Esophagus squamous epithelium (tissue), 5 donors: ENCODE measurements around the gene UBASH3A. TPM values are rescaled to one million over a fixed set of nuclear protein-coding genes. Genes with fewer than 3 reads are reported as not detected.

ENCODE experiments used
- DNase-seq: peaks from one replicate; lab custom pipeline; 2025; lab: John Stamatoyannopoulos, UW
- H3K27ac ChIP-seq, 4 donors: fragments of 200-600 bp; sonication (generic); one replicate each; pipeline ENCODE4 v1.5.1; 2016 to 2019; ENCODE audit warnings: mild to moderate bottlenecking in 1 of 4
- H3K27me3 ChIP-seq, 4 donors: fragments of 200-600 bp; sonication (generic); 1 replicate in 3 of 4; 2 replicates in 1 of 4; pipeline versions ENCODE4 v1.5.1 to v1.6.0; 2017 to 2021; ENCODE audit warnings: antibody characterized with exemption in 1 of 4
- H3K36me3 ChIP-seq, 3 donors: fragments of 200-600 bp; sonication (generic); one replicate each; pipeline ENCODE4 v1.5.1; 2016 to 2019
- H3K4me1 ChIP-seq, 3 donors: fragments of 200-600 bp; sonication (generic); one replicate each; pipeline ENCODE4 v1.5.1; 2017 to 2019
- H3K4me3 ChIP-seq, 4 donors: fragments of 200-600 bp; sonication (generic); 1 replicate in 3 of 4; 2 replicates in 1 of 4; pipeline ENCODE4 v1.5.1; 2016 to 2019; ENCODE audit warnings: mild to moderate bottlenecking in 2 of 4, moderate library complexity in 1 of 4
- H3K9me3 ChIP-seq, 3 donors: fragments of 200-600 bp; sonication (generic); one replicate each; pipeline ENCODE4 v1.5.1; 2016 to 2019
- POLR2A ChIP-seq, 4 donors: fragments of 450-650 bp; IDR thresholded peaks; one replicate each; pipeline ENCODE4 v1.6.1; 2017; ENCODE audit warnings: antibody characterized with exemption in 4 of 4, mild to moderate bottlenecking in 4 of 4, moderate library complexity in 3 of 4
- WGBS, 2 donors: methylation state at CpG; one replicate each; pipeline ENCODE4 v1.1.5; 2018; 5-methylcytosine and 5-hydroxymethylcytosine counted together
- intact Hi-C: fragments of 100-400 bp; cut with DNase I; formaldehyde crosslinking; loops from one replicate; pipeline ENCODE4 v1.15.0; 2022
- total RNA-seq, 4 donors: library from RNA; depleted of rRNA; stranded (reverse); fragments of >200 nt; gene quantifications; one replicate each; pipeline ENCODE4 v1.1.0, GENCODE V29; 2016
- TF ChIP-seq, protein P1 (sequence below), 6 experiments: fragments of 450-650 bp in 4 of 6; fragments of 200-600 bp in 2 of 6; sonication (generic) in 2 of 6; IDR thresholded peaks; one replicate each; pipeline ENCODE4 v1.5.1; 2016 to 2019; ENCODE audit warnings: antibody characterized with exemption in 6 of 6, mild to moderate bottlenecking in 4 of 6, moderate library complexity in 4 of 6
- donor health status: DM: yes; HTN: yes; CAD: no.

UBASH3A gene
- total RNA-seq, 4 donors from 2014 or later: 0.57 to 1.9 (median 0.73) TPM

GRCh38 chr21:42430521-42430920, 26.8 kb downstream of the UBASH3A start:
- DNase-seq: no peak
- H3K27ac ChIP-seq: no peak overlapping the region
- H3K27me3 ChIP-seq: peaks cover 0 to 89% (median 0%) of the 10 kb centered on the region in 4 donors
- H3K9me3 ChIP-seq: peaks cover 0 to 8% (median 0%) of the 10 kb centered on the region in 3 donors
- WGBS, 2 donors: 66 to 72% methylated on average over 3 to 4 of the region's 6 CpGs
- no peak for TF ChIP-seq POLR2A (IDR thresholded peaks at IDR 0.05)
- TF ChIP-seq, protein P1, sequence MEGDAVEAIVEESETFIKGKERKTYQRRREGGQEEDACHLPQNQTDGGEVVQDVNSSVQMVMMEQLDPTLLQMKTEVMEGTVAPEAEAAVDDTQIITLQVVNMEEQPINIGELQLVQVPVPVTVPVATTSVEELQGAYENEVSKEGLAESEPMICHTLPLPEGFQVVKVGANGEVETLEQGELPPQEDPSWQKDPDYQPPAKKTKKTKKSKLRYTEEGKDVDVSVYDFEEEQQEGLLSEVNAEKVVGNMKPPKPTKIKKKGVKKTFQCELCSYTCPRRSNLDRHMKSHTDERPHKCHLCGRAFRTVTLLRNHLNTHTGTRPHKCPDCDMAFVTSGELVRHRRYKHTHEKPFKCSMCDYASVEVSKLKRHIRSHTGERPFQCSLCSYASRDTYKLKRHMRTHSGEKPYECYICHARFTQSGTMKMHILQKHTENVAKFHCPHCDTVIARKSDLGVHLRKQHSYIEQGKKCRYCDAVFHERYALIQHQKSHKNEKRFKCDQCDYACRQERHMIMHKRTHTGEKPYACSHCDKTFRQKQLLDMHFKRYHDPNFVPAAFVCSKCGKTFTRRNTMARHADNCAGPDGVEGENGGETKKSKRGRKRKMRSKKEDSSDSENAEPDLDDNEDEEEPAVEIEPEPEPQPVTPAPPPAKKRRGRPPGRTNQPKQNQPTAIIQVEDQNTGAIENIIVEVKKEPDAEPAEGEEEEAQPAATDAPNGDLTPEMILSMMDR (IDR thresholded peaks at IDR 0.05): no peak
- H3K36me3 ChIP-seq: no peaks in the 10 kb centered on the region
- H3K4me1 ChIP-seq: no peaks in the 10 kb centered on the region
- H3K4me3 ChIP-seq: no peak overlapping the region
- intact Hi-C loops: no loop called here

DNA sequence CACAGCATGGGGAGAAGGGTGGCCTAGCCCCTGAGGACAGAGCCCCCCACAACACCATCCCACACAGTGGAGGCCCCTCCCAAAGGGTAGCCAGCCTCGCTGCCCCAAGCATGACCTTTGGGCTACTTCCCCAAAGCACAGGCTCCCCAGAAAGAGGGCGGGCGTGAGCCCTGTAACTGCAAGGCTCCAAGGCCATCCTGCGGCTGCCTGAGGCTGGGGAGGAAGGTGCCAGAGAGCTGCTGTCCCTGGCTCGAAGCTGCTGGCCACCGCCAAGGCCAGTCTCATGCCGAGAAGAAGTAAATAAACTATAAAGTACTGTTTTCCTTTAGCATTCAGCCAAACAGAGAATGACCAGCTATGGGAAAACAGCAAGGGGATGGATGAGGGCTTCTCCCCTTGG, 27.5 kb downstream of the UBASH3A start:
- H3K4me3 ChIP-seq: no peak overlapping the region
- no peaks in the 10 kb centered on the region for H3K4me1 ChIP-seq
- H3K27me3 ChIP-seq: peaks cover 0 to 86% (median 0%) of the 10 kb centered on the region in 4 donors
- 72% methylated on average over 6 of the region's 7 CpGs; no CpG with 5 or more reads in 1 of the 2 donors for WGBS, 2 donors
- intact Hi-C loops: no loop called here
- no peak for DNase-seq
- H3K9me3 ChIP-seq: peaks cover 0 to 8% (median 0%) of the 10 kb centered on the region in 3 donors
- TF ChIP-seq, protein P1 (IDR thresholded peaks at IDR 0.05): no peak
- TF ChIP-seq POLR2A (IDR thresholded peaks at IDR 0.05): no peak
- H3K27ac ChIP-seq: no peak overlapping the region
- H3K36me3 ChIP-seq: no peaks in the 10 kb centered on the region

GRCh38 chr21:42432695-42433094, 29.0 kb downstream of the UBASH3A start:
- Histone ChIP-seq H3K36me3 (no peaks in the 10 kb centered on the region), H3K4me1 (no peaks in the 10 kb centered on the region), H3K27me3 (peaks cover 0 to 87% (median 0%) of the 10 kb centered on the region in 4 donors), H3K4me3 (no peak overlapping the region), H3K9me3 (peaks cover 0 to 8% (median 0%) of the 10 kb centered on the region in 3 donors), H3K27ac (no peak overlapping the region)
- 88 to 100% methylated on average over 1 of the region's 1 CpG for WGBS, 2 donors
- DNase-seq: no peak
- no peak for TF ChIP-seq POLR2A (IDR thresholded peaks at IDR 0.05)
- intact Hi-C loops: no loop called here

- intact Hi-C loops: no loop called here
- peaks cover 0 to 8% (median 0%) of the 10 kb centered on the region in 3 donors for H3K9me3 ChIP-seq
- TF ChIP-seq POLR2A (IDR thresholded peaks at IDR 0.05): no peak
- TF ChIP-seq, protein P1 (IDR thresholded peaks at IDR 0.05): no peak
- WGBS, 2 donors: 40 to 63% methylated on average over 8 to 10 of the region's 10 CpGs
- H3K27me3 ChIP-seq: peaks cover 0 to 85% (median 0%) of the 10 kb centered on the region in 4 donors
- no peak overlapping the region for H3K27ac ChIP-seq
- no peaks in the 10 kb centered on the region for H3K4me1 ChIP-seq
- no peak for DNase-seq
- H3K4me3 ChIP-seq: no peak overlapping the region
- no peaks in the 10 kb centered on the region for H3K36me3 ChIP-seq
Observed at GRCh38 chr21:42433946-42434551, 30.3 kb downstream of the UBASH3A start.

DNA sequence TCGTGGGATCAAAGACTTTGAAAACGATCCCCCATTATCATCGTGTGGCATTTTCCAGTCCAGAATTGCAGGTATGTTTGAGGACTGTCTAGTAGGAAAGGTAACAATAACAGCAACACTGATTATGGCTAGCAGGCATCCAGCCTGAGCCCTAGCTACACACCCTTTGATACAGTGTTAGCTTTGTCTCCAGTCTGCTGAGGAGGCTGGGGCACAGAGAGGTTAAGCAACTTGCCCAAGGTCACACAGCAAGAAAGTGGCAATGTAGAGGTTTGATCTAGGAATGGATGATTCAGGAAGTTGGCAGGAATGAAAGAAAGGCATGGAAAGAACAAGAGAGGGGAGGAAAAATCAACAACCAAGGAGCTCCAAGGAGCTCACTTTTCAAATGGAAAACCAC, 31.2 kb downstream of the UBASH3A start:
- H3K4me3 ChIP-seq: no peak overlapping the region
- H3K27me3 ChIP-seq: peaks cover 0 to 83% (median 0%) of the 10 kb centered on the region in 4 donors
- 59 to 64% methylated on average over 3 of the region's 3 CpGs for WGBS, 2 donors
- no peak for DNase-seq
- no peaks in the 10 kb centered on the region for H3K4me1 ChIP-seq
- intact Hi-C loops: no loop called here
- no peak overlapping the region for H3K27ac ChIP-seq
- TF ChIP-seq, protein P1 (IDR thresholded peaks at IDR 0.05): no peak
- TF ChIP-seq POLR2A (IDR thresholded peaks at IDR 0.05): no peak
- peaks cover 0 to 8% (median 0%) of the 10 kb centered on the region in 3 donors for H3K9me3 ChIP-seq
- H3K36me3 ChIP-seq: no peaks in the 10 kb centered on the region
